ENCODE data around the gene LRRC30. TPM values are rescaled to one million over a fixed set of nuclear protein-coding genes. Genes with fewer than 3 reads are reported as not detected.

LRRC30 gene
- total and polyA plus RNA-seq, 2 of the 4 experiments (the other 2 are of a cell fraction), result not detected

- in situ Hi-C loops (cut with MboI; ENCODE audit: low sequenced_read_pairs), result no loop called here
Observed at GRCh38 chr18:7255643-7256042, 24.8 kb downstream of the LRRC30 start.

More at GRCh38 chr18:7255643-7256042, 24.8 kb downstream of the LRRC30 start:
- no TSS peak for BruUV-seq (replicated peaks)
- H2AFZ ChIP-seq (replicated peaks; ENCODE audit: low read length, poor library complexity), result no peak overlapping the region
- intact Hi-C loops (cut with micrococcal nuclease), result no loop called here
- H3K27ac ChIP-seq (ENCODE audit: insufficient read depth, low read length), result no peak overlapping the region
- no peak overlapping the region for H2BK120ac ChIP-seq (ENCODE audit: low read depth, low read length)
- ATAC-seq (ENCODE audit: low read depth) (no peak), DNase-seq (no peak)
- no peak overlapping the region for H4K91ac ChIP-seq (ENCODE audit: insufficient read depth, low read depth, low read length)
- H3K4ac ChIP-seq (ENCODE audit: low read depth, low read length), result no peak overlapping the region
- no peak overlapping the region for H2BK20ac ChIP-seq (ENCODE audit: low read depth, low read length)
- H2AK5ac ChIP-seq (ENCODE audit: low read depth, low read length), result no peak overlapping the region
- no peaks in the 10 kb centered on the region for H3K9me3 ChIP-seq (ENCODE audit: control insufficient read depth, insufficient read depth, low read length)
- H3K9ac ChIP-seq (ENCODE audit: low read depth, low read length), result no peak overlapping the region
- dilution Hi-C loops (cut with HindIII; ENCODE audit: low sequenced_read_pairs, unreplicated experiment), result no loop called here
- CTCF ChIA-PET, result no interaction called here
- H4K8ac ChIP-seq (ENCODE audit: low read depth in 2 of 2, low read length in 2 of 2), result no peak overlapping the region
- H4K20me1 ChIP-seq (ENCODE audit: insufficient read depth, low read length), result no peaks in the 10 kb centered on the region
- no peak overlapping the region for H2AK9ac ChIP-seq (replicated peaks; ENCODE audit: low read depth, low read length, poor library complexity)
- no peak overlapping the region for H3K14ac ChIP-seq (replicated peaks; ENCODE audit: low read depth, low read length)
- WGBS, 2 experiments (ENCODE audit: extremely low coverage in 2 of 2, insufficient read length in 1 of 2), result no CpG with 5 or more reads among the region's 5 CpGs
- H2BK5ac ChIP-seq (ENCODE audit: low read depth, low read length, poor library complexity, severe bottlenecking), result no peak overlapping the region
- H4K5ac ChIP-seq (ENCODE audit: low read depth, low read length), result no peak overlapping the region
- no peak overlapping the region for H3K4me3 ChIP-seq (ENCODE audit: insufficient read depth, low read depth, low read length)
- POLR2A ChIA-PET (ENCODE audit: unreplicated experiment), result no interaction called here
- H3K18ac ChIP-seq (ENCODE audit: low read depth, low read length), result no peak overlapping the region
- no peak overlapping the region for H3K4me2 ChIP-seq (ENCODE audit: low read depth, low read length)
- H3K4me1 ChIP-seq (ENCODE audit: control insufficient read depth, insufficient read depth, low read length), result no peaks in the 10 kb centered on the region
- H3K9me1 ChIP-seq (ENCODE audit: insufficient read depth, low read length), result no peaks in the 10 kb centered on the region
- H3K36me3 ChIP-seq (ENCODE audit: control insufficient read depth, insufficient read depth, low read length), result no peaks in the 10 kb centered on the region
- no peak overlapping the region for H3K23ac ChIP-seq (ENCODE audit: low read depth, low read length)
- no peak overlapping the region for H3K56ac ChIP-seq (ENCODE audit: extremely low read depth, insufficient read depth, low read length)
- TF ChIP-seq BHLHE40 (IDR thresholded peaks at IDR 0.05; ENCODE audit: low read depth, low read length), result no peak
- TF ChIP-seq CTCF (conservative IDR thresholded peaks at IDR 0.05; ENCODE audit: low read depth, low read length), result no peak
- no peak for TF ChIP-seq FOS (IDR thresholded peaks at IDR 0.05; ENCODE audit: low read depth, low read length)
- TF ChIP-seq RCOR1 (IDR thresholded peaks at IDR 0.05; ENCODE audit: insufficient replicate concordance, low read length), result no peak
- TF ChIP-seq CHD1 (IDR thresholded peaks at IDR 0.05; ENCODE audit: low read depth, low read length), result no peak
- TF ChIP-seq NFE2L2 (IDR thresholded peaks at IDR 0.05; ENCODE audit: low read depth, low read length), result no peak
- TF ChIP-seq RFX5 (IDR thresholded peaks at IDR 0.05; ENCODE audit: low read depth, low read length), result no peak
- TF ChIP-seq ELK1 (IDR thresholded peaks at IDR 0.05; ENCODE audit: borderline replicate concordance, low read depth, low read length), result no peak
- no peak for TF ChIP-seq CEBPB (IDR thresholded peaks at IDR 0.05; ENCODE audit: low read depth, low read length)
- TF ChIP-seq RAD21 (IDR thresholded peaks at IDR 0.05; ENCODE audit: low read length), result no peak
- TF ChIP-seq POLR2A (IDR thresholded peaks at IDR 0.05; ENCODE audit: low read depth, low read length), result no peak
- TF ChIP-seq USF2 (IDR thresholded peaks at IDR 0.05; ENCODE audit: low read depth, low read length), result no peak
- TF ChIP-seq SMC3 (IDR thresholded peaks at IDR 0.05; ENCODE audit: low read depth, low read length), result no peak
- no peak for TF ChIP-seq MXI1 (IDR thresholded peaks at IDR 0.05; ENCODE audit: borderline replicate concordance, low read depth, low read length)
- no peak for TF ChIP-seq MAFK (IDR thresholded peaks at IDR 0.05; ENCODE audit: low read depth, low read length)
- no peak overlapping the region for H2BK15ac ChIP-seq (ENCODE audit: low read depth, low read length)
- H3K27me3 ChIP-seq (ENCODE audit: control insufficient read depth, insufficient read depth, low read length), result peaks cover 4% of the 10 kb centered on the region; the same call in 1 of the 2 replicates
- no peaks in the 10 kb centered on the region for H3K79me1 ChIP-seq (ENCODE audit: low read depth in 1 of 2, low read length in 2 of 2)

Measured in IMR-90 (cell line).